H1 (cell line): ENCODE results near the gene ABLIM1. TPM values are rescaled to one million over a fixed set of nuclear protein-coding genes. Genes with fewer than 3 reads are reported as not detected.

Experiments used
- CTCF ChIA-PET: fragments of 300-600 bp; sonication (Branson Sonifier 250); formaldehyde crosslinking; loops from one replicate; lab custom pipeline; 2021; ENCODE audit not compliant: partially characterized antibody; lab: Charles Lee
- POLR2A ChIA-PET: fragments of 300-600 bp; sonication (Branson Sonifier 250); formaldehyde crosslinking; loops from one replicate; lab custom pipeline; 2021; ENCODE audit warnings: inconsistent platforms; ENCODE audit not compliant: partially characterized antibody; lab: Charles Lee
- DNase-seq, 2 experiments: peaks; one replicate each; pipeline versions ENCODE4 v3.0.0 to v3.0.0-alpha.2; 2010 to 2022; ENCODE audit warnings: low spot score in 2 of 2, low read depth in 1 of 2, mixed read lengths in 1 of 2
- FAIRE-seq: peaks from 2 replicates; lab custom pipeline; 2011; peaks lifted over from hg19 to GRCh38; lab: Jason Lieb, UNC
- H2AFZ ChIP-seq: 2 replicates; pipeline ENCODE4 v1.8.1; 2012; ENCODE audit warnings: low read length, inconsistent platforms
- H2AK5ac ChIP-seq: 2 replicates; pipeline ENCODE4 v1.6.1; 2013; ENCODE audit warnings: low read depth, low read length
- H2BK120ac ChIP-seq: replicated peaks from 2 replicates; pipeline ENCODE3; 2013; ENCODE audit warnings: low read depth, low read length, inconsistent platforms
- H2BK12ac ChIP-seq: 2 replicates; pipeline ENCODE4 v1.6.1; 2013; ENCODE audit warnings: low read depth, low read length
- H2BK15ac ChIP-seq: 2 replicates; pipeline ENCODE4 v1.6.1; 2013; ENCODE audit warnings: low read length
- H2BK20ac ChIP-seq: 2 replicates; pipeline ENCODE4 v1.6.1; 2013; ENCODE audit warnings: low read length
- H2BK5ac ChIP-seq: 2 replicates; pipeline ENCODE4 v1.6.1; 2013; ENCODE audit warnings: low read depth, low read length
- H3K14ac ChIP-seq: 2 replicates; pipeline ENCODE4 v1.6.1; 2013; ENCODE audit warnings: inconsistent platforms; ENCODE audit not compliant: insufficient read length
- H3K18ac ChIP-seq: 2 replicates; pipeline ENCODE4 v1.6.1; 2013; ENCODE audit warnings: low read length; ENCODE audit errors: extremely low read depth
- H3K23ac ChIP-seq: 2 replicates; pipeline ENCODE4 v1.6.1; 2013; ENCODE audit warnings: inconsistent platforms; ENCODE audit not compliant: insufficient read length
- H3K23me2 ChIP-seq: 2 replicates; pipeline ENCODE4 v1.6.1; 2013; ENCODE audit warnings: low read depth, low read length
- H3K27ac ChIP-seq: 2 replicates; pipeline ENCODE4 v1.6.1; 2011; ENCODE audit warnings: low read depth, low read length, inconsistent platforms
- H3K27me3 ChIP-seq, 4 experiments: replicated peaks in 1 of 4; 1 replicate in 1 of 4; 2 replicates in 3 of 4; pipeline versions ENCODE4 v1.6.1 to v1.8.1; 2011 to 2013; ENCODE audit warnings: low read length in 3 of 4, mild to moderate bottlenecking in 3 of 4, inconsistent platforms in 2 of 4, mixed read lengths in 2 of 4, moderate library complexity in 1 of 4; ENCODE audit not compliant: control insufficient read depth in 3 of 4, insufficient read depth in 3 of 4; ENCODE audit errors: extremely low read depth in 1 of 4
- H3K36me3 ChIP-seq, 4 experiments: 2 replicates each; pipeline versions ENCODE4 v1.6.1 to v1.8.1; 2011 to 2013; ENCODE audit warnings: mild to moderate bottlenecking in 4 of 4, low read length in 3 of 4, moderate library complexity in 2 of 4, control low read depth in 1 of 4, inconsistent platforms in 1 of 4; ENCODE audit not compliant: insufficient read depth in 4 of 4, control insufficient read depth in 2 of 4
- H3K4ac ChIP-seq: replicated peaks from 2 replicates; pipeline ENCODE3; 2013; ENCODE audit warnings: low read length, low read depth, mixed read lengths, inconsistent platforms; ENCODE audit not compliant: insufficient read length
- H3K4me1 ChIP-seq, 4 experiments: replicated peaks in 1 of 4; 1 replicate in 1 of 4; 2 replicates in 3 of 4; pipeline versions ENCODE4 v1.6.1 to v1.8.1; 2011 to 2013; ENCODE audit warnings: low read length in 3 of 4, inconsistent platforms in 2 of 4, mixed read lengths in 1 of 4; ENCODE audit not compliant: insufficient read depth in 4 of 4, control insufficient read depth in 3 of 4
- H3K4me2 ChIP-seq, 2 experiments: 2 replicates each; pipeline versions ENCODE4 v1.6.1 to v1.8.1; 2011 to 2013; ENCODE audit warnings: low read depth in 2 of 2, low read length in 2 of 2, control low read depth in 1 of 2, inconsistent platforms in 1 of 2, mild to moderate bottlenecking in 1 of 2; ENCODE audit not compliant: insufficient read depth in 1 of 2
- H3K4me3 ChIP-seq, 4 experiments: fragments of 200-600, 300-600 bp in 1 of 4; sonication (generic), shearing (Covaris generic), sonication (Bioruptor Twin) in 1 of 4; 2 replicates each; pipeline versions ENCODE4 v1.5.1 to v1.8.1; 2011 to 2016; ENCODE audit warnings: low read length in 4 of 4, low read depth in 3 of 4, control low read depth in 2 of 4, inconsistent platforms in 2 of 4, mild to moderate bottlenecking in 2 of 4, mixed read lengths in 1 of 4, moderate library complexity in 1 of 4; ENCODE audit not compliant: insufficient read depth in 2 of 4; ENCODE audit errors: extremely low read depth in 1 of 4
- H3K56ac ChIP-seq: replicated peaks from 2 replicates; pipeline ENCODE3; 2013; ENCODE audit warnings: low read depth, mild to moderate bottlenecking, mixed read lengths, low read length, inconsistent platforms; ENCODE audit not compliant: insufficient read length
- H3K79me1 ChIP-seq: 2 replicates; pipeline ENCODE4 v1.6.1; 2013; ENCODE audit warnings: low read depth, low read length, control low read depth
- H3K79me2 ChIP-seq, 2 experiments: 2 replicates each; pipeline versions ENCODE4 v1.6.1 to v1.8.1; 2012 to 2013; ENCODE audit warnings: low read length in 2 of 2, mild to moderate bottlenecking in 2 of 2, inconsistent platforms in 1 of 2; ENCODE audit not compliant: insufficient read depth in 2 of 2, control insufficient read depth in 1 of 2
- H3K9ac ChIP-seq, 4 experiments: replicated peaks in 1 of 4; 1 replicate in 1 of 4; 2 replicates in 3 of 4; pipeline versions ENCODE4 v1.6.1 to v1.8.1; 2011 to 2013; ENCODE audit warnings: low read depth in 3 of 4, low read length in 3 of 4, control low read depth in 2 of 4, mild to moderate bottlenecking in 2 of 4, moderate library complexity in 2 of 4, inconsistent platforms in 1 of 4; ENCODE audit errors: extremely low read depth in 1 of 4
- H3K9me3 ChIP-seq, 2 experiments: 2 replicates each; pipeline versions ENCODE4 v1.6.1 to v1.8.1; 2012 to 2013; ENCODE audit warnings: mild to moderate bottlenecking in 2 of 2, moderate library complexity in 2 of 2, control low read depth in 1 of 2, inconsistent platforms in 1 of 2, low read depth in 1 of 2, low read length in 1 of 2, mixed read lengths in 1 of 2; ENCODE audit not compliant: insufficient read depth in 2 of 2
- H4K20me1 ChIP-seq, 2 experiments: replicated peaks in 1 of 2; 2 replicates each; pipeline versions ENCODE3 to v1.8.1; 2011 to 2013; ENCODE audit warnings: inconsistent platforms in 2 of 2, low read length in 2 of 2, mild to moderate bottlenecking in 1 of 2; ENCODE audit not compliant: insufficient read depth in 2 of 2, control insufficient read depth in 1 of 2
- H4K5ac ChIP-seq: 2 replicates; pipeline ENCODE4 v1.6.1; 2013; ENCODE audit warnings: low read length, low read depth, mixed read lengths, inconsistent platforms; ENCODE audit not compliant: insufficient read length
- H4K8ac ChIP-seq: 2 replicates; pipeline ENCODE4 v1.8.0; 2013; ENCODE audit warnings: mild to moderate bottlenecking, moderate library complexity, low read length, inconsistent platforms; ENCODE audit not compliant: insufficient read depth; ENCODE audit errors: extremely low read depth
- H4K91ac ChIP-seq: replicated peaks from 2 replicates; pipeline ENCODE3; 2013; ENCODE audit warnings: low read length, mixed read lengths, inconsistent platforms; ENCODE audit not compliant: insufficient read length
- ASH2L ChIP-seq: fragments of 200-600, 300-600 bp; sonication (generic); IDR thresholded peaks from one replicate; pipeline ENCODE4 v1.7.1; 2017; ENCODE audit warnings: low read length
- EZH2 ChIP-seq: fragments of 200-600 bp; sonication (generic); IDR thresholded peaks from 2 replicates; pipeline ENCODE4 v1.7.1; 2012; ENCODE audit warnings: low read depth, mild to moderate bottlenecking, moderate library complexity, low read length, inconsistent platforms; ENCODE audit not compliant: severe bottlenecking
- GABPA ChIP-seq: IDR thresholded peaks from 2 replicates; pipeline ENCODE4 v1.6.1; 2011; ENCODE audit warnings: mild to moderate bottlenecking, low read length, moderate library complexity, borderline replicate concordance; ENCODE audit not compliant: insufficient read depth
- KDM4A ChIP-seq: IDR thresholded peaks from one replicate; pipeline ENCODE4 v1.7.1; 2012; ENCODE audit warnings: low read depth, mild to moderate bottlenecking, moderate library complexity, low read length, inconsistent platforms; ENCODE audit not compliant: severe bottlenecking
- RAD21 ChIP-seq, 2 experiments: IDR thresholded peaks in 1 of 2; conservative IDR thresholded peaks in 1 of 2; 2 replicates each; pipeline ENCODE4 v1.6.1; 2011; ENCODE audit warnings: low read depth in 2 of 2, low read length in 2 of 2, improper control_type of control experiment in 1 of 2, inconsistent platforms in 1 of 2, mild to moderate bottlenecking in 1 of 2, moderate library complexity in 1 of 2
- SP4 ChIP-seq: IDR thresholded peaks from 2 replicates; pipeline ENCODE4 v1.6.1; 2012; ENCODE audit warnings: low read length, inconsistent platforms
- TAF7 ChIP-seq: optimal IDR thresholded peaks from 2 replicates; pipeline ENCODE3; 2011; ENCODE audit warnings: low read depth, mild to moderate bottlenecking, inconsistent platforms, low read length, moderate library complexity, borderline replicate concordance
- TBP ChIP-seq: IDR thresholded peaks from 2 replicates; pipeline ENCODE4 v1.6.1; 2011; ENCODE audit warnings: low read depth, low read length, improper control_type of control experiment
- WGBS, 2 experiments: shearing (Covaris generic) in 1 of 2; methylation state at CpG; one replicate each; pipeline versions ENCODE4 v1.1.6 to v1.1.7; 2013 to 2015; ENCODE audit warnings: low lambda C conversion rate in 2 of 2, mixed read lengths in 2 of 2, inconsistent platforms in 1 of 2, low coverage in 1 of 2, missing lambda C conversion rate in 1 of 2; ENCODE audit not compliant: insufficient replicate concordance in 2 of 2, insufficient coverage in 1 of 2, insufficient read length in 1 of 2; ENCODE audit errors: extremely low coverage in 1 of 2, missing lambda C conversion rate in 1 of 2; 5-methylcytosine and 5-hydroxymethylcytosine counted together
- polyA plus RNA-seq, 7 experiments: library from polyadenylated mRNA; depleted of rRNA in 3 of 7; stranded (reverse) in 5 of 7; unstranded in 2 of 7; fragments of >200 nt in 5 of 7; fragments of 200-250 nt in 2 of 7; gene quantifications; 1 replicate in 5 of 7; 2 replicates in 1 of 7; 4 replicates in 1 of 7; pipeline versions ENCODE4 v1.2.1 to v1.2.3, GENCODE V29; 2011 to 2013; ENCODE audit warnings: missing spikeins in 2 of 7, mixed read lengths in 2 of 7
- total RNA-seq: library from RNA; stranded (reverse); fragmentation: NEBNext Ultra II Directional; extraction: Animal tissue kit (Norgen Biotek cat#: 25700); gene quantifications from 2 replicates; pipeline ENCODE4 v1.2.1, GENCODE V29; 2021

Gene ABLIM1
- total and polyA plus RNA-seq, 2 of the 8 experiments (the other 6 are each of a cell fraction or from before 2014, with no cell fraction given): 51.2 to 51.7 TPM

DNA sequence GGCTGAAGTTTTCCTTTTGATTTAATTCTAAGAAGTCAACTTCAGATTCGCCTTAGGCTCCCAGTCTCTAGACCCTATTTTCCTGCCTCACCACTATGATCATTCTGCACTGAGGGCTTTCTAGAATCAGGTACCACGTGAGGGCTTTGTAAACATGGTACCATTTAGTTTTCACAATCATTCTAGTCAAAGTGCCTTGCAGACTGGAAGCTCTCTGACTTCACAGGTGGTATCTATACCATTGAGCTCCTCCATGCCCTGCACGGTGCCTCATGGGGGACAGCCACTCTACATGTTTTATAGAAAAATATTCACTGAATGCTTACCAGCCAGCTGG is 106.5 kb downstream of the ABLIM1 start:
- no peak overlapping the region for H2AFZ ChIP-seq
- POLR2A ChIA-PET: no interaction called here
- H3K4ac ChIP-seq: no peak overlapping the region
- H3K36me3 ChIP-seq: no peaks in the 10 kb centered on the region
- no peaks in the 10 kb centered on the region for H3K79me1 ChIP-seq
- no peak overlapping the region for H4K8ac ChIP-seq
- H3K56ac ChIP-seq: no peak overlapping the region
- WGBS, 2 experiments: 67% methylated on average over 3 of the region's 3 CpGs; no CpG with 5 or more reads in 1 of the 2 experiments
- no peak overlapping the region for H2BK12ac ChIP-seq
- no peaks in the 10 kb centered on the region for H3K9me3 ChIP-seq
- no peak overlapping the region for H2BK15ac ChIP-seq
- CTCF ChIA-PET: interaction anchor here (0.7 to 11.6 kb wide), 24 partner anchors 10 to 464 kb away, joined by 3 to 186 read pairs (median 6); partner anchors contain the start of genes ABLIM1 and FHIP2A
- no peak for FAIRE-seq
- TF ChIP-seq ASH2L (no peak), SP4 (no peak), RAD21 (IDR thresholded peaks at IDR 0.05 in 1 of 2, conservative IDR thresholded peaks at IDR 0.05 in 1 of 2; ENCODE audit: low read depth in 2 of 2, low read length in 2 of 2) (no peak), EZH2 (no peak), GABPA (no peak), KDM4A (no peak), TAF7 (no peak), TBP (no peak)
- peaks cover 0 to 4% (median 0%) of the 10 kb centered on the region in 4 experiments; a peak in 1 of 7 replicates for H3K4me1 ChIP-seq
- H3K4me2 ChIP-seq: no peak overlapping the region
- H3K9ac ChIP-seq: no peak overlapping the region
- no peak overlapping the region for H3K18ac ChIP-seq
- H3K23me2 ChIP-seq: no peaks in the 10 kb centered on the region
- H2BK20ac ChIP-seq: no peak overlapping the region
- no peak overlapping the region for H2AK5ac ChIP-seq
- no peak overlapping the region for H4K5ac ChIP-seq
- H3K4me3 ChIP-seq: no peak overlapping the region
- no peaks in the 10 kb centered on the region for H3K79me2 ChIP-seq
- no peak for DNase-seq
- no peaks in the 10 kb centered on the region for H4K20me1 ChIP-seq
- no peak overlapping the region for H2BK120ac ChIP-seq
- H3K27ac ChIP-seq: no peak overlapping the region
- no peaks in the 10 kb centered on the region for H3K27me3 ChIP-seq
- H4K91ac ChIP-seq: no peak overlapping the region
- no peak overlapping the region for H3K23ac ChIP-seq
- H3K14ac ChIP-seq: no peak overlapping the region
- H2BK5ac ChIP-seq: no peak overlapping the region
